GM21367 (cell line): ENCODE data around the gene KRT23.
"Not testable (repeated sequence)": the region's sequence is repeated elsewhere in the genome, so short reads cannot be mapped to it uniquely, and the experiment has no call there.

Experiments
- ATAC-seq: cut with Tn5 transposase; IDR thresholded peaks from one replicate; pipeline ENCODE4 v1.9.1; 2021; ENCODE audit not compliant: unreplicated experiment

The KRT23 gene

DNA sequence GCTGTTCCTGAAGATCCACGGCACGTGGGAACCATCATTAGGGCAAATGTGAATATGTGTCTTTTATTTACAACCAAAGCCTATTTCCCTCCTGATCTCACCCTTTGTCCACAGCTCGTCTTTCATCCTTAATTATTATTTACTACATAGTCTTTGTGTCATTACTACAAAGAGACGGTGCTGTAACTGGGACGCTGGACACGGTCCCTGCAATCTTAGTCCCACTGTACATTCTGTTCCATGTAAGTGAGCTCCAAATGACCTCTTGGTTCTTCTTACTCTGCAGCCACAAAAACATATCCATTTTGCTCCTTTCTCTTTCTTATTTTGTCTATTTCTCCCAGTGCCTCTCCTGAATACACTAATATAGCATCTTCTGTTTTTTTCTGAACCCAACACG lies 12.7 kb upstream of the KRT23 start:
- ATAC-seq = no peak

DNA sequence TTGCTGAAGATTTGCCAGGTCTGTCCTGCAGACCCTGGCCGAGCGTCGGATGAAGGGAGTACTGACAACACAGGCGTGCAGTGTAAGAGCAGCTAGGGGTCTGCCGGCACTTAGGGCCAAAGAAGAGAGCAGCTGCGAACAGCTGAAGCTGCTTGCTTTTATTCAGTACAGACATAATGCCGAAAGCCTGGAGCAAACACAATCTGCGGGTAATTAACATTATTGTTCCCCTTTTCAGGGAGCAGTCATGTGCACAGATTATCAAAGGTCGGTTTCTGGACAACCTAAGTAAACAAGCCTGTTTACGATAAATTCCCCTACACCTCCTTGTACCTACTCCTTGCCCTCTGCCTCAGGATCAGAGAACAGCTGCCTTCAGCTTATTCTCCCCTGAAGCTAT lies 12.0 kb upstream of the KRT23 start:
- no peak for ATAC-seq

DNA sequence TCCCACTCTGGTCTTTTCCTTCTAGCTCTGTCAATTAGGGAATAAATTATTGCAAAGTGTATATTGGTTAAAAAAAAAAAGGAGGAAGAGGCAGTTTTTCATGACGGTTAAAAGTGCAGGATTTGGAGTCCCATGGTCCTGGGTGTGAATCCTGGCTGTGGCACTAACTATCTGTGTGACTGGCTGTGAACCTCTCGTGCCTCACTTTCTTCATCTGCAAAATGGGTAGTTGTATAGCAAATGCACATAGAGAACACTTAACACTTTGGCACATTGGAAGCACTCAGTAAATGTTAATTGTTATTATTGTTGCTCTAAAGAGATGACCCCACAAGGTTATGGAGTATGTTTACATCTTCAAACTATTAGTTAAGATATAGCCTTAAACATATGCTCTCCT lies 10.5 kb upstream of the KRT23 start:
- no peak for ATAC-seq

DNA sequence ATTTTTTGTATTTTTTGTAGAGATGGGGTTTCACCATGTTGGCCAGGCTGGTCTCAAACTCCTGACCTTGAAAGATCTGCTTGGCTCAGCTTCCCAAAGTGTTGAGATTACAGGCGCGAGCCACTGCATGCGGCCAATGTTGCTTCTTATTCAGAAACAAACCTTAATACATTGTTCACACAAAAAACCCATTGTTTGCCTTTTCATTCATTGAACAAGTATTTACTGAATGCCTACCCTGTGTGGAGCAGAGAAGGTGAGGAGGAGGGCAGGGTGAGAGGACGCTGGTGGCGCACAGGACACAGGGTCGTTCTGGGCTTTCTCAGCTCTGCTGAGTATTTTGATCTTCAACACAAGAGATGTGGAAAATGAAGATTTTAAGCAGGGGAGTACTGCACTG lies 8.0 kb upstream of the KRT23 start:
- no peak for ATAC-seq

DNA sequence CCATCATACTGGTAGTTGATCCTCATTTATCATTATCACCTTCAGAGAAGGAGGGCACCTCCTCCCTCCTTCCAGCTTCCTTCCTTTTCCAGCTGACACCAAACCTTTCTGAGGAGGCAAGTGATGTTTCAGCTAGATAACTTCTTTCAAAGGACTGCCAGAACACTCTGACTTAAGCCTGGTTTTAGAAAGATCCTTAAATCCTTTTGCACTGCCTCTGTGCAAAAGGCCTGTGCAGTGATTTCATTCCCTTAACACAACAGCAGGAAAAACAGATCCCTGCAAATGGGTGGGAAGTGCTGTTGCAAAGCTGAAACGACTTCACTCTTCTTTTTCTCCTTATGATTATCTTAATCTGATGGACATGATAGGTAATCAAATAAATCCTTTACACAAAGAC lies 7.1 kb upstream of the KRT23 start:
- no peak for ATAC-seq

DNA sequence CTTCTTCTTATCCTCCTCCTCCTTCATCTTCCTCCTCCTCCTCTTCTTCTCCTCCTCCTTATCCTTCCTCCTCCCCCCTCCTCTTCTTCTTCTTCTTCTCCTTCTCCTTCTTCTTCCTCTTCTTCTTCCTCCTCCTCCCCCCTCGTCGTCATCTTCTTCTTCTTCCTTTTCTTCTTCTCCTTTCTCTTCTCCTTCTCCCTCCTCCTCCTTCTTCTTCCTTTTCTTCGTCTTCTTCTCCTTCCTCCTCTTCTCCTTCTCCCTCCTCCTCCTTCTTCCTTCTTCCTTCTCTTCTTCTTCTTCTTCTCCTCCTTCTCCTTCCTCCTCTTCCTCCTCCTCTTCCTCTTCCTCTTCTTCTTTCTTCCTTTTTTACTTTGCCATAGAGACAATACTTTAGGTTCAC lies 5.1 kb upstream of the KRT23 start:
- no peak for ATAC-seq

DNA sequence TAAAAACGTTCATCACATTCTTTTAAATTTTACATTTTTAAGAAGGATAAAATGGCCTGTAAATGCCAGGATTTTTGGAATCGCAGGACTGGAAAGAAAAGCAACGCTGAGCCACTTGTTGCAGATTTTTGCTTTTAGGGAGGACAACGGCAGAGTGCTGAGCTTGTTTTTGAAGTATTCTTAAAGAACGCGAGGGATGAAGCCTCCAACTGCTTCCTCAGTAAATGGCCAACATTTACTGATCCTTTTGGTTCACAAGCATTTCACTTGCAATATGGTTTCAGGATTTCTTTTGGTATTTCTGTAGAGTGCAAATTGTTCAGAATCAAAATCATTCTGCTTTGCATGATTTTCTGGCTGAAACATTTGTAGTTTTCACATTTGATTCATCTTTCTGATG lies 2.8 kb upstream of the KRT23 start:
- no peak for ATAC-seq

- ATAC-seq = no peak
These were observed 1.5 kb upstream of the KRT23 start for GRCh38 chr17:40938981-40939380.

DNA sequence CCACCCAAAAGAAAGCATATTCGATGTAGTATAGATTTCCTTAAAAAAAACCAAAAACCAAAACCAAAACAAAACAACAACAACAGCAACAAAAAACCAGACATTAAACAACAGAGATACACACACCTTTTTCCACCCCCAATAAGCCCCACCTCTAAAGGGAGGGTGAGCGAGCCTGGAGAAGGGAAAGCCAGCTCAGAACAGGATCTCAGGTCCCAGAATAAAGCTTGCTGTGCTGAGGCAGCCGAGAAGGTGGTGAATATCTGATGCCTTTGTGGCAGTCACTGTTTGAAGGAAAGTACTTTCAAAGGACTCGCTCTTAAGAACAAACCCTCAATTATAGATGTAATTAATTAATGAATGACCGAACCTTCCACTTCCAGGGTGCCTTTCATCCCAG lies 470 bp downstream of the KRT23 start:
- no peak for ATAC-seq

DNA sequence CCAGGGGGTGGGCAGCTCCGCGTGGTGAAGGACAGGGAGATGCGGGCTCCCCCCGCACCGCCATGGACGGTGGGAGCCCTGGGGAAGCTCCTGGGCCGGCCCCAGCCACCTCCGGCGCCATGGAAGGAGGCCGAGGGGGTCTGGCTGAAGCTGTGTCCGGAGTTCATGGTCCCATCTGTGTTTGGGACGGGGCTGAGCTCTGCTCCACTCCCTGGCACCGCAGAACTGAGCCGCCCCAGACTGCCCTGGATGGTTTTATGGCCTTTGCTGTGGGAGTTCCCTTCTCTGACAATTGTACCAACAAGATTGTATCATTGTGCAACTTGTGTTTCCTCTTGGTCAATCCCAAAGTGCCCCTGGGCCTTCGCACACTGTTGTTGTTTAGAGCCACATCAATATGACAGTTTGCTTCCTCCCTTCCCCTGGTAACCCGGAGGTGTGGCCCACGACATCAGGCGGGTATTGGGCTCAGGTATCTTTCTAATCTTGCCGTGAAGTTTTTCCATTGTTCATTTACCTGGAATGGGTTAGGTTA lies 942 bp downstream of the KRT23 start:
- ATAC-seq = no peak

- ATAC-seq = no peak
These were observed 1.8 kb downstream of the KRT23 start for GRCh38 chr17:40935624-40936023.

GRCh38 chr17:40932608-40933007 lies 4.8 kb downstream of the KRT23 start:
- no peak for ATAC-seq

- no peak for ATAC-seq
These were observed 6.1 kb downstream of the KRT23 start for GRCh38 chr17:40931311-40931710.

DNA sequence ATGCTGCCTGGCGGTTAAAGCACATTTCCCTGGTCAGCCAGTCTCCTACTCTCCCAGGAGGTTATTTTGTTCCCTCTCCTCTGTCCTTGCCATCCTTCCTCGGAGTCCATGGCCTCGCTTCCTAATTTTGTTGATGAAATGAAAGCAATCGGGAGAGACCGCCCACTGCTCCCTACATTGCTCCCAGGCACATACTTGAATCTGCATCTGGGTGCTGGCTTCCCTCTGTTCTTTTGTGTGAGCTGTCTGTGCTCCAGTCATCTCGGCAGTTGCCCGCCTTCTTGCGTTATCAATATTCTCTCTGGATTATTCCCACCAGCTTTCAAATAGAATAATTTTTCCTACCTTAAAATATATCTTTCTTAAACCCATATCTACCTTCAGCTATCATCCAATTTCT lies 11.1 kb downstream of the KRT23 start:
- no peak for ATAC-seq

DNA sequence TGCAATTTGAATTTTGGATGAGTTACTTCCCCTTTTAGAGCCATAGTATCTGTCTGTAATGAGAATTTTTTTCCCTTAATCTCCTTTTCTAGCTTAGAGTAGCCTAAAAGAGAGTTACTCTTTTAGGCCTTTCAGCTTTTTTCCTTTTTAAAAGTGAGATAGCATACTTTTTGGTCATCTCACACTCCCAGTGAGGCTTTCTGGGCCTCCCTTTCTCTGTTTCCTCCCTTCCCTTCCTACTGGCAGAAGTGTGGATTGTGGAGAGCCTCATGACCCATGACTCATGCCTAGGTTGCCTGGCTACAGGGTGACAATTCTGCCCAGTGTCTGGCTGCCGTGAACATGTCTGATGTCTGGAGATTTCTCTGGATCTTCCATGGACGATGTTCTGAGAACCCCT lies 15.2 kb downstream of the KRT23 start:
- ATAC-seq = no peak

GRCh38 chr17:40921026-40921425 lies 16.4 kb downstream of the KRT23 start:
- ATAC-seq = no peak

DNA sequence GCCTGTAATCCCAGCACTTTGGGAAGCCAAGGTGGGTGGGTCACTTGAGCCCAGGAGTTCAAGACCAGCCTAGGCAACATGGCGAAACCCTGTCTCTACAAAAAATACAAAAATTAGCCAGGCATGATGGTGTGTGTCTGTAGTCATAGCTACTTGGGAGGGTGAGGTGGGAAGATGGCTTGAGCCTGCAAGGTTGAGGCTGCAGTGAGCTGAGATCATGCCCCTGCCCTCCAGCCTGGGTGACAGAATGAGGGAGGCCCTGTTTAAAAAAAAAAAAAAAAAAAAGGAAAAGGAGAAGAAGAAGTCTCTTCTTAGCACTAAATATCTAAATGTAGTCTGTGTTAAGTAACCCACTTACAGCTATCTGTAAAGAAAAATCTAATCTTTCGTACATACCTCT lies 20.3 kb downstream of the KRT23 start:
- not testable (repeated sequence) for ATAC-seq

DNA sequence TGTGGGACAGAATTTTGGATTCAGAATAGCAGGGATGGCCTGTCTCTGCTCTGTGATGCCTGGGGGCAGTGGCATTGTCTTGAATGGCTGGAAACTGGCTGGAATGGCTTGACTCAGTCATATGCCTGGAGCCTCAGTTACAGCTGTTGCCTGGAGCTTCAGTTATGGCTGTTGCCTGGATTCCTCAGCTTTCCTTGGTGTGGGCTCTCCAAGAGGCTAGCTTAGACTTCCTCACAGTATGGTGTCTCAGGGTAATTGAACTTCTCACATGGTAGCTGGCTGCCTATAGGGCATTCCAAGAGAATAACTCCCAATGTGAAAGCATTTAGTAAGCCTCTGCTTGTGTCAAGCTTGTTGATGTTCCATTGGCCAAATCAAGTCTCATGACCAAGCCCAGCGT lies 21.1 kb downstream of the KRT23 start:
- no peak for ATAC-seq

GRCh38 chr17:40915721-40916256 lies 21.7 kb downstream of the KRT23 start:
- no peak for ATAC-seq

GRCh38 chr17:40915199-40915661 lies 22.2 kb downstream of the KRT23 start:
- ATAC-seq = no peak

GRCh38 chr17:40914075-40914855 lies 23.2 kb downstream of the KRT23 start:
- ATAC-seq = no peak

DNA sequence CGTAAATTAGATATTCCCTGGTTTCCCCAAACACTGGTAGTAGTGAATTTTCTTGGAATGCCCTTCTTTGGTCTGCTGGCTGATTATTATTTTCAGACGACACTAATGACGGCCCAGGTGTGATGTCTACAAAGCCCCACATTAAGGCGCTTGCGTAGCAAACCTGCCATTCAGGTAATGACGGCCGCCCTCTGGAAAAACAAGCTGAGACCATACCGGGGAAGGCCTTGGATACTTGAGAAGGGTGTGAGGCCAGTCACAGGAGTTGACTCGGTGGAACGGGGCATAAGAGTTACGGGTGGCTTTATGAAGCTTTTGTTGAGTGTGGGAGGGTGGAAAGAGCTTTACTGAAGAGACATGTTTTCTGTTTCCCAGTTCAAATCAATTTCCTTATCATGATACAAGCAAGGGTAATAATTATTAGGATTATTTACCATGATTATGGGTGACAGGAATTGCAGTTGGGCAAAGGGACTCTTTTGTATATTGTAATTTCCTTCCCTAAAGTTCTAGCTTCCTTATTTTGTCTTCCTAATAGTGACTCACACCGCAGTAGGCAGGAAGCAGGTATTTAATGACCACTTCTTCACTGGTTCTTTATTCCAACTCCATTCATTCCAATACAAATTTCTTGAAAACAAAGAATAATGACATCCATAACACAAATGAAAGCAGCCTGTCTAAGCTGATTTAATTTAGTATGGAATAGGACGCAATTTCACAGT lies 24.8 kb downstream of the KRT23 start:
- no peak for ATAC-seq
